Measurements from ENCODE around the gene RHOT2. TPM values are rescaled to one million over a fixed set of nuclear protein-coding genes. Genes with fewer than 3 reads are reported as not detected.

RHOT2 gene
- total RNA-seq, 1 experiment from 2014 or later: 24.2 TPM

DNA sequence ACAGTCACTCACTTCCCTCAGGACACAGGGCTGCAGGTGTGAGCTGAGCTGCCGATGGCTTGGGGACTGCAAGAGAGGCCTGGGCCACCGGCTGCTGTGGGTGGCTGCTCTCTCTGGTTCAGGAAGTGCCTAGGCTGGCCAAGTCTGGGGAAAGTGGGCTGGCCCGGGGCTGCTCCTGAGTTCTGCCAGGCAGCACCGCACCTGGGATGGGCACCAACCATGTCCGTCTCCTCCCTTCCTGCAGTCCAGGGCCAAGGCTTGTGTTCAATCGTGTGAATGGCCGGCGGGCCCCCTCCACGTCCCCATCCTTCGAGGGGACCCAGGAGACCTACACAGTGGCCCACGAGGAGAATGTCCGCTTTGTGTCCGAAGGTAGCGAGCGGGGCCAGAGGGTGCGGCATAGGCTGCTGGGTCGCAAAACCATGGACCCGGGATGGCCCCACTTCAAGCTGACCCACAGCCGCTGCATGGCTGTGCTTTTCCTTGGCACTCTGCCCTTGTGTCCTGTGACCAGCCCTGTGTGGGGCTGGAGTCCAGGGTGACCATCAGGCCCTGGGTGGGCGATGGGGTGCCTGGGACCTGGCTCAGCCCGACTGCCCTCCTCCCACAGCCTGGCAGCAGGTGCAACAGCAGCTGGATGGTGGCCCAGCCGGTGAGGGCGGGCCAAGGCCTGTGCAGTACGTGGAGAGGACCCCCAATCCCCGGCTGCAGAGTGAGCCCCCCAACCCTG is 20.6 kb upstream of the RHOT2 start:
- no peak for DNase-seq (ENCODE audit: low read depth)

DNA sequence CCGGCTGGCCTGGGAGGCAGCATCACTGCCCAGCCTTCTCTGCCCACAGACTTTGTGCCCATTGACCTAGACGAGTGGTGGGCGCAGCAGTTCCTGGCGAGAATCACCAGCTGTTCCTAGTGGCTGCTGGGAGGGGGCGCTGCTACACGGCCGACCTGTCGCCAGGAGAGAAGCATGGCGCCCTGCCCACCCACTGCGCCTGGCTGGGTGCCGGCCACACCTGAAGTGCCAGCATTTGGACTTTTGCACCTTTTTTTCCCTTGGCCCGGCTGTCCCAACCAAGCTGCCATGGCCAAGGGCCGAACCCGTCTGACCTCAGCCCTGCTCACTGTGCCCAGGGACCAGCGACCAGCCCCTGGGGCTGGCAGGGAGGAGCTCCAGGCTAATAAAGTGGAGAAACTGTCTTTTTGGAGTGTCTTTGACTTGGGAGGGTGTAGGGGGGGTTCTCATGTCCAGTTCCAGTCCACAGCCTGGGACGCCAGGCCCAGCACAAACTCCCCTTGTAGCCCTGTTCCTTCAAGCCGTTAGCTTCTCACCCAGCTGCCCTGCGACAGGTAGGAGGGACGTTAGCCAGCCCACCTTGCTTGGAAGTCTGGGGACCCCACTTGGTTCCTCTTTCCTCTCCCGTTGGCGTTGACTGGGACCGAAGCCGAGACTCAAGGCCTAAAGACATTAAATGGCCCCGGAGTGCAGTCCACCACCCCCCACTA is 19.7 kb upstream of the RHOT2 start:
- DNase-seq (ENCODE audit: low read depth): peak; percentile 15

DNA sequence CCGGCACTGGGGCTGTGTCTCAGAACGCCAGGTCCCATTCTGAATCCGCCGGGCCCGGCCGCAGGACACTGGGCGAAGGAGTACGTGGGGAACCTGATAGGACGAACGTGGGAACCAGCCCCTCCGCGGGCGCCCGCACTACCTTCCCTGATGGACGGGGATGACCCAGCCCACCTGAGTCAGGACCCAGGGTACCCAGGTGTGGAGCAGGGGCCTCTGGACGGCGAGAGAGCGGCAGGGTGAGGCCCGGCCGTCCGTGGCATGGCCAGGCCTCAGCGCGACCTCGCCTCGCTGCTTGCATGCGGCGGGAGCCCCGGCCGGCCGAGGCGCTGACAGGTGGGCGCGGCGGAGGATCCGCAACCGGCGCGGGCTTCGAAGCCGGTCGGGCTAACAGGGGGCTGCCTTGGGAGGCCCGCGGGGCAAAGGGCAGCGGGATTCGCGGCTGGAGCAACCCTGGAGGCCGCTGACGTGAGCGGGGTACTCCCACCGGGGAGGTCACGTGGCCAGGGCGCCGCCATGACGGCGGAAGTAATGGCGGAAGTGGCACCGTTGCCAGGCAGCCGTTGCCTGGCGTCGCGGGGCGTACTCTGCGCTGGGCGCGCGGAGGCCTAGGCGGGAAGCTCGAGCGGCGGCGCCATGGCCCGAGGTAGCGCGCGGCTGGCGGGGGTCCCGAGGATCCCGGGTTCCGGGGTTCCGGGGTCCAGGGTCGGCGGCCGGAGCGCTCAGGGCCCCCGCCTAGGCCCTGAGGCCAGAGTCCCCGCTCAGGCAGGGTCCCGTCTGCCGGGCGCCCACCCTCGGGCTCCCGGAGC is 18.9 kb upstream of the RHOT2 start, which contains the start of gene WDR90:
TSS of gene WDR90 (plus strand) at position 585 of the 809 bp plus-strand sequence. CDS start at position 637, 52 bp downstream.
- peak; percentile 86 for DNase-seq (ENCODE audit: low read depth)

DNA sequence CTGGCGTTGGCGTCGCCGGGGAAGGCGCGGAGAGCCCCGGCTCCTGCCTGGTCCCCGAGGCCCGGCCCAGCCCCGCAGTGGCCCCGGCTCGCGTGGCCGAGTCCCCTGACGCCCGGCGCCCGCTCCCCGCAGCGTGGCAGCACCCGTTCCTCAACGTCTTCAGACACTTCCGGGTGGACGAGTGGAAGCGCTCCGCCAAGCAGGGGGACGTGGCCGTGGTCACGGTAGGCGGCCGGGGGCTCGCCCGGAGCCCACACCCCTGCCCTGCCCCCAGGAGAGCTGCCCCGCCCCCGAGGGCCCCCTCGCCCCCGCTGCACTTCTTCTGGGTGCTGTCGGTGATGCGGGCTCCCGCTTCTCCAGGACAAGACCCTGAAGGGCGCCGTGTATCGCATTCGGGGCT is 18.3 kb upstream of the RHOT2 start:
- DNase-seq (ENCODE audit: low read depth): no peak

DNA sequence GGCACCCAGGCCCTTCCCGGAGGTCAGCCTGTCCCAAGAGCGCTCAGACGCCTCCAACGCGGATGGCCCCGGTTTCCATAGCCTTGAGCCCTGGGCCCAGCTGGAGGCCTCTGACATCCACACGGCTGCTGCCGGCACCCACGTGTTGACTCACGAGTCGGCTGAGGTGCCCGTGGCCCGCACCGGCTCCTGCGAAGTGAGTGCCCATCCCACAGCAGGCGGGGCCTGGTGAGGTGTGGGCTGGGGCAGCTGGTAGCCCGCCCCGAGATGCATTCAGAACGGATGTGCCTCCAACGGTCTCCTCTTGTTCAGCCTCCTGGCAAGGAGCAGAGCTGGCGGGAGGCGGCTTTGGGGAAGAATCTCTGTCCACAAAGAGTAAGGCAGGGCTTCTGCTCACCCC is 16.1 kb upstream of the RHOT2 start:
- no peak for DNase-seq (ENCODE audit: low read depth)

DNA sequence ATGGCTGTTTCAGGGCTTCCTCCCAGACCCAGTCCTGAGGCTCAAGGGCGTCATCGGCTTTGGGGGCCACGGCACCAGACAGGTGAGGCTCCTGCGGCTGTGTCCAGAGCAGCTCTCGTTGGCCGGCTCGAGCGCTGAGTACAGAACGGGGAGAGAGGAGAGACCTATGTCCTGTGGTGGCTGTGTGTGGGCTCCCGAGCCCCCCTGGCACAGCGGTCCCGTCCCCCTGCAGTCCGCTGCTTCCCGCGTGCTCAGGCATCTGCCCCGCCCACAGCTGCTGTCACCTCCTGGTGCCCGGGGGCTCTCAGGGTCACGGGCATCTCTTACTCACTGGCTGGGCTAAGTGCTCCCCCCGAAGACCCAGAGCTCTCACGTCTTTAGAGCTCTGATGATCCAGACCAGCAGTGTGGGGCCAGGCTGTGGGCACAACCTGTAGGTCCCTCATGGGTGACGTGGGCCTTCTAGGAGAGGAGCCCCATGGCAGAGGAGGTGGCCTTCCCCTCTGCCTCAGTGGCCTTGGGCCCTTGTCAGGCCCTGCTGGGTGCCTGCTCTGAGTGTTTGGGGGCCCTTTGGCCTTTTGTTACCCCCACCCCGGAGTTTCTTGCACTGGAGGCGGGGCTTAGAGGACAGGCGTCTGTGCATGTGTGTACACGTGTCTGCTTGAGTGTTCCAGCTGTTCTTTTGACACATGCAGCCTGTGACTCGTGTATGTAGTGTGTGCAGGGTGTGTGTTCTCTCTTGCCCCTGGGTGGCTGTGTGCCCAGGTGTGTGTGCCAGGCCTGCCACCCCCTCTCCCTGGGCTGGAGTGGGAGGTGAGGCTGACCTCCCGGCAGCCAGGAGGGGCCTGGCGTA is 15.3 kb upstream of the RHOT2 start:
- DNase-seq (ENCODE audit: low read depth): no peak

DNA sequence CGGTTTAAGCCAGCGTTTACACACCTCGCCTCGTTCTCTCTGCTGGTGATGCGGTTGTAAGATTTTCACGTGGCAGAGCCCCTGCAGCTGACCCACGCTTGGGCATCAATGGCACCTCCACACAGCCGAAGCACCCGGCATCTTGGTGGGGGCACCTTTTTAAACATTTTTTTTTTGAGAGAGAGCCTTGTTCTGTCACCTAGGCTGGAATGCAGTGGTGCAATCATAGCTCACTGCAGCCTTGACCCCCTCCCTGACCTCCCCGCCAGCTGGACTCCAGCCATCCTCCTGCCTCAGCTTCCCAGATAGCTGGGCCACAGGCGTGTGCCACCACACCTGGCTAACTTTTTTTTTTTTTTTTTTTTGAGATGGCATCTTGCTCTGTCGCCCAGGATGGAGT is 13.9 kb upstream of the RHOT2 start:
- no peak for DNase-seq (ENCODE audit: low read depth)

DNA sequence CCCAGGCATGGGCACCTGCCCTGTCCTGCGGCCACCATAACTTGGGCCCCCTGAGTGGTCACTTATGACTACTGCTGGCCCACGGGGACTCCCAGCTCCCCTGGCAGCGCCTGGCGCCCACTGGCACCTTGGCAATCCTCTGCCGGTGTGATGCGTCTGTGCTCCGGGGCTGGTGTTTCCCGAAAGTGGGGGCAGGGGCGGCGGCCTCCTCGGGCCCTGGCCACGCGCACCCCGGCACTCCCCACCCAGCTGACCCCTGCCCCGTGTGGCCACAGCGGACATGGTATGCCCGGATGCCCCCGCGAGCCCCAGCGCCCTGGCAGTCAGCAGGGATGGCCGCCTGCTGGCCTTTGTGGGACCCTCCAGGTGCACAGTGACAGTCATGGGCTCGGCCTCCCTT is 10.4 kb upstream of the RHOT2 start:
- no peak for DNase-seq (ENCODE audit: low read depth)

DNA sequence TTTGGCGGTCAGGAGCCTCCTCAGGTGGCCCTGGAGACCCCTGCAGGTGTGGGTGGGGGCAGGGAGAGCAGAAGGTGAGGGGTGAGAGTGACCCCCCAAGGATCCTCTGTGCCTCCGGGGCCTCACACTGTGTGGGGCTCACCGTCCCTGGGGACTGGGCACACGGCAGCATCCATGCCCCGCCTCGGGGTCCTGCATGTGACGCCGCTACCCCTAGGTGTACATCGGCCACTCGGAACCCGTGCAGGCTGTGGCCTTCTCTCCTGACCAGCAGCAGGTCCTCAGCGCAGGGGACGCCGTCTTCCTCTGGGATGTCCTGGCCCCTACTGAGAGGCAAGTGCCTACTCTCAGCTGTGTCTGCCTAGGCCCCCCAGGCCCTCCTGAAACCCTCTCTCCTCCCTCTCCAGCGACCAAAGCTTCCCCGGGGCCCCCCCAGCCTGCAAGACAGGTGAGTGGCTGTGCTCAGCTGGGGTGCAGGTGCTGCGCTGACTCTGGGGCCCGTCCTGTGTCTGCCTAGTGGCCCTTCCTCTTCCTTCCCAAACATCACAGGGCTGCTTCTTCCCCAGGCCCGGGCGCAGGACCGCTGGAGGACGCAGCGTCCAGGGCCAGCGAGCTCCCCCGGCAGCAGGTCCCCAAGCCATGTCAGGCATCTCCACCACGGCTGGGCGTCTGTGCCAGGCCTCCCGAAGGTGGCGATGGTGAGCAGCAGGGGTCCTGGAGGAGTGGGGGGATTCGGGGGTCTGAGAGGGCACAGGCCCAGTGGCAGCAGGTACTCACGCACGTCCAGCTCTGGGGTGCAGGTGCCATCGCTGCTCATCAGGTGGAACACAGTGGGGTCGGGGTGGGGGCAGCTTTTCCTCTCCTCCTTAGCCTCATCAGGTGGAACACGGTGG is 9.0 kb upstream of the RHOT2 start:
- no peak for DNase-seq (ENCODE audit: low read depth)

DNA sequence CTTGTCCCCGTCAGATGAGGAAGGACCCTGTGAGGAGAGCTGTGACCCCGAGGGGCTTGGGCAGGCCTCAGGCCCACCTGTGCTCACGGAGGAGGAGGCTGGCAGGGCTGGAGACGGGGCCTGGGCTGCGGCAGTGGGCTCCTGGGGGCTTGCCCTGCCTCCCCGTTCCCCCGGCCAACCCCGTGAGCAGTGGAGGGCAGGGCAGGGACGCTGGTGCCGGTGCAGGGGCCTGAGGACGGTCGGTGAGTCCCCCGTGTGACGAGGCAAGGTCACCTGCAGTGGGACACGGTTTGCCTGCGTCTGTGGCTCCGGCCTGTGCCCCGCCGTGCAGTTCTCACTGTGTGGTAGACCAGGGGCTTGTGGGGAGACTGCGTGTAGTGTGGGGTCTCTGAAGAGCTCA is 8.3 kb upstream of the RHOT2 start:
- DNase-seq (ENCODE audit: low read depth): no peak

DNA sequence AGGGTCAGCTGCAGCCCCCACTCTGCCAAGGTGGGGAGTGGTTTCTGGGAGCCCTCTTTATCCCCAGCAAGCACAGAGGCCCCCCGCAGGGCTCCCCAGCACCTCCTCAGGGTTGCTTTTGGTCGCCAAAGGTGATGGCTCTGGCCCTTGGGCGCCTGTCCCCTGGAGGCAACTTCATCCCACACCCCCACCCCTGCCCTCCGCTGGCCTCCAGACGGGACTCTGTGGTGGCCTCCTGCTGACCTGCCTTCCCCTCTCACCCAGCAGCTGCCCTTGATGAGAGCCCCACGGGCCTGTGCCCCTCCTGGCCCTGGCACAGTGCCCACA is 7.8 kb upstream of the RHOT2 start:
- DNase-seq (ENCODE audit: low read depth): no peak

DNA sequence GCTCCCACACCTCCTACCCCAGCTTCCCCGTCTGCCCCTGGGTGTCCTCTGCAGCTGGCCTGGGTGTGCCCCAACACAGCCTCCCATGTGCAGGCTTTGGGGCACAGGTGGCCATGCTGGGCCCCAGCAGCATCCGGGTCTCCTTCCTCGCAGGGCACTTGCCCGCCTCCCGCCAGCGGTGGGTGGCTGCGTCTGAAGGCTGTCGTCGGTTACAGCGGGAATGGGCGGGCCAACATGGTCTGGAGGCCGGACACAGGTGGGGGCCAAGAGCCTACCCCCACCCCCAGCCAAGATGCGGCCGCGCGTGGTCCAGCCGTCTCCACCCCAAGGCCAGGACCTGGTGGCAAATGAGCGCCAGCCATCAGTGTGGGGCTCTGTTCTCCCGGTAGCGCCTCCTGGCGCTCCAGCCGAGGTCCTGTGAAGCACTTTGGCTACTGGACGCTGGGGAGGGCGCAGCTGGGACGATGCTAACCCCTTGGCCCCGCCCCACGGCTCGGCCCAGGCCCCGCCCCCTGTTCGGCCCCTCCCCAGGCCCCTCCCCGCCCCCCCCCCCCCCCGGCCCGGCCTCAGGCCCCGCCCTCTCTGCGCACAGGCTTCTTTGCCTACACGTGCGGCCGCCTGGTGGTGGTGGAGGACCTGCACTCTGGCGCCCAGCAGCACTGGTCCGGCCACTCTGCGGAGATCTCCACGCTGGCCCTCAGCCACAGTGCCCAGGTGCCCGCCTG is 7.3 kb upstream of the RHOT2 start:
- peak; percentile 53 for DNase-seq (ENCODE audit: low read depth)

DNA sequence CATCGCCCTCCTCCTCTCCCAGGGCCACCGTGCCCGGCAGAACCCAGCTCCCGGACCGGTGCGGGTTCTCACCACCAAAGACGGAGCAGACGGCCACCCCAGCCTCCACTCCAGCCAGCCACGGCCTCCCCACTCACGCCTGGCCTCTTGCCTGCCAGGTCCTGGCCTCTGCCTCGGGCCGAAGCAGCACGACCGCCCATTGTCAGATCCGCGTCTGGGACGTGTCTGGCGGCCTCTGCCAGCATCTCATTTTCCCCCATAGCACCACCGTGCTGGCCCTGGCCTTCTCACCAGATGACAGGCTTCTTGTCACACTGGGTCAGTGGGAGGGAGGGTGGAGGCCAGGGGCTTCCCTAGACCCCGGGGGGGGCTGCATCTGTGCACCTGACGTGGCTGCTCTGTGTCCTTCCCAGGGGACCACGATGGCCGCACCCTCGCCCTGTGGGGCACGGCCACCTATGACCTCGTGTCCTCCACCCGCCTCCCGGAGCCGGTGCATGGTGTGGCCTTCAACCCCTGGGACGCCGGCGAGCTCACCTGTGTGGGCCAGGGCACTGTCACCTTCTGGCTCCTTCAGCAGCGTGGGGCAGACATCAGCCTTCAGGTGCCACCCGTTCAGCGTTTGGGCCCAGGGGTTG is 6.6 kb upstream of the RHOT2 start:
- DNase-seq (ENCODE audit: low read depth): no peak

DNA sequence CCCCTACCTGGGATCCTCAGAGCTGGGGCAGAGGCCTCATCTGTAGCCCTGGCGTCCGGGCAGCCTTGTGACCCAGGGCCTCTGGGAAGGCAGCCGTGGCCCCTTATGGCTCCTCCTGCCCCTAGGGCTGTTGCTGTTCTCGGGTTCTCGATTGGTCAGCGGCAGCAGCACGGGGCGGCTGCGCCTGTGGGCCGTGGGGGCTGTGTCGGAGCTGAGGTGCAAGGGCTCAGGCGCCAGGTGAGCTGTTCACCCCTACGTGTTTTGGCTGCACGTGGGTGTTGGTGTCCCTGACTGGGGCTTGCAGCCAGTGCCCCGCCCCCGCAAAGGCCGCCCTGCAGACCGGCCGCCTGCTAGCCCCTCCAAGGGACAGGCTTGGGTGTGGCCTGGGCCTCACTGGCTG is 5.8 kb upstream of the RHOT2 start:
- DNase-seq (ENCODE audit: low read depth): no peak

DNA sequence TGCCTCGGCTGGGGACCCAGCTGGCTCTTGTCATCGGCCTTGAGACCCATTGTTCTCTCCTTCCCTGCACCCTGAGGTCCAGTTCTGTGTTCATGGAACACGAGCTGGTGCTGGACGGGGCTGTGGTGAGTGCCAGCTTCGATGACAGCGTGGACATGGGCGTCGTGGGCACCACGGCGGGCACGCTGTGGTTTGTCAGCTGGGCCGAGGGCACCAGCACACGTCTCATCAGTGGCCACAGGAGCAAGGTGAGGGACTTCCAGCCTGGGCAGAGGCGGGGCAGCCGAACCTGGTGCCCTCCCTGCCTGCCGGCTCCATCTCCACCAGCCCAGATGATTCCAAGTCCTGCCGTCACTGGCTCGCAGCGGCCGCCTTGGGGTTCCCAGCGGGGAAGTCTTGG is 5.3 kb upstream of the RHOT2 start:
- DNase-seq (ENCODE audit: low read depth): no peak

DNA sequence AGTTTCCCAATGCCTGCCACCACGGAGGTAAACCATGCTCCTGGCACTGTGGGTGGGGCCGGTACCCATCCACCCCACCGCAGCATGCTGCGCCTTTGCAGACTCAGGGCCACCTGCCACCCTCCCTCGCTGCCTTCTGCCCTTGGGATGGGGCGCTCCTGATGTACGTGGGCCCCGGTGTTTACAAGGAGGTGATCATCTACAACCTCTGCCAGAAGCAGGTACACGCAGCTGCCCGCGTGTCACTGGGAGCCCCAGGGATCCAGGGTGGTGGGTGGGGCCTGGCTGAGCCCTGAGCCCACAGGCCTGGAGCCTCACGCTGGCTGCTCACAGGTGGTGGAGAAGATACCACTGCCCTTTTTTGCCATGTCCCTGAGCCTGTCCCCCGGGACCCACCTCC is 1.4 kb upstream of the RHOT2 start:
- no peak for DNase-seq (ENCODE audit: low read depth)

DNA sequence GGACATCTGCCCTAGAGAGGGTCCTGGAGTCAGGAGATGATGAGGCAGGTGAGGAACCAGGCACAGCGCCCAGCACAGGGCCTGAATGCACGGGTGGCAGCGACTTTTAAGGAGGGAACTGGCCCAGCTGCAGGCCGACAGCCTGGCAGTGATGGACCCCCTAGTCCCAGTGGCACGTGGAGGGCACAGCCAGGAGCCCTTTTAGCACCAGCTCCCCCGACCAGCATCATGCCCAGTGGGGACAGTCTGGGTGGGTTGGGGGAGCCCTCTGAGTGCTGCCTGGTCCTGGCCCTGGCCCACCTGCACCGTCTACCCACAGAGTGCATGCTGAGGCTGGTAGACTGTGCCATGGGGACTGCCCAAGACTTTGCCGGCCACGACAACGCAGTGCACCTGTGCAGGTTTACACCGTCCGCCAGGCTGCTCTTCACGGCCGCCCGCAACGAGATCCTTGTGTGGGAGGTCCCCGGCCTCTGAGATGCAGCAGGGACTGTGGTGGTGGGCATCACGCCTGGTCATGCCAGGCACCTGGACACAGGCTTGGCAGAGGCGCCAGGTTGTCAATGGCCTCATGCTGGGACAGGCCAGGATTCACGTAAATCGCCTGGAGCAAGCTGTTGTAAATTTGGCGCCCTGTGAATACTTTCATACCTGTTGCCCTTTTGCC is 686 bp upstream of the RHOT2 start:
- no peak for DNase-seq (ENCODE audit: low read depth)

DNA sequence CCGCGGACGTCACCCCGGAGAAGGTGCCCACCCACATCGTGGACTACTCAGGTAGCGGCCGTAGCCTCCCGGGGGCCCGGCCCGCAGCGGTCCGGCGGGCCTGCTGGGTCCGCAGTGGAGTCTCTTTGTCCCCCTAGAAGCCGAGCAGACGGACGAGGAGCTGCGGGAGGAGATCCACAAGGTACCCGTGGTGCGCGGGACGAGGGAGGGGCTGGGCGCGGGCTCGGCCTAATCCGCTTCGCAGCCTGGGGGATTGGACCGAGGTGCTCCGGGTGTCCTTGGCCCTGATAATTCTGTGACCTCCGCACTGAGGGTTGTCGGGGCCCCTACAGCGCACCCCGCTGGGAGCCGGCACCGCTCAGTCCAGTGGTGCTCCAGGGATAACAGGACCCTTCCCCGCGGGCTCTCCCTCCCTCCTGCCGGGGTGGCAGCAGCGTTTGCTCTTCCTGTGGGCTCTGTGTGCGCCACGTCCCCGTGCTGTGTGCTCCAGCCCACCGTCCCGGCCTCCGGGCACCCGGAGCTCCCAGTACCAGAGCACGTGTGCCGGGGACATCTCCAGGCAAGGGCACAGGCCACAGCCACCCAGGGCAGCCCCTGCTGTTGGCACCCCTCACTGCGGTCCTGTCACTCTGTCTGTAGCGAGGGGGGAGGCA is 713 bp downstream of the RHOT2 start:
- no peak for DNase-seq (ENCODE audit: low read depth)

DNA sequence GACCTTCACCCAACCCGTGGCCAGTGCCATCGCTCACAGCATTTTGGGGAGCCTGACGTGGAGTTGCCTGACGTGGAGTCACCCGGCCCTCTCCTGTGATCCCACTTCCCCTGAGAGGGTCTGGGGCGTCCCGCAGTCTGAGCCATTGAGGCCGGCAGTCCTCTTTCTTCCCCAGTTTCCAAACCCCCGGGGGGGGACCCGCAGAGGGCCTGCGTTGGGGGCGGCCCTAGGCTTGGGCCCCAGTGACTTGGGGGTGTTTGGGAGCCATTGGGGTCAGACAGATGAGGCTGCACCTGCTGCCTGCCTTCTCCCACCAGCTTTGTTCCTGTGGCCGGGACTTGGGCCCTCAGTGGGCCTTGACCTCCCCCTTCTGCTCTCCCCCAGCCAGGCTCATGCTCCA is 1.7 kb downstream of the RHOT2 start:
- no peak for DNase-seq (ENCODE audit: low read depth)

Measured in RPMI7951 (cell line).